Umbilical cord (tissue), 2 donors: ENCODE measurements around the gene FAM174C. TPM values are rescaled to one million over a fixed set of nuclear protein-coding genes. Genes with fewer than 3 reads are reported as not detected.
A peak's percentile ranks its signal among the peaks of the same experiment; 100 is the strongest.
"Not testable (repeated sequence)": the region's sequence is repeated elsewhere in the genome, so short reads cannot be mapped to it uniquely, and the experiment has no call there.

ENCODE experiments used
- DNase-seq: peaks from one replicate; pipeline ENCODE4 v3.0.0-alpha.2; 2015; ENCODE audit warnings: low spot score
- total RNA-seq: library from RNA; depleted of rRNA; stranded (reverse); fragments of >200 nt; gene quantifications from one replicate; pipeline ENCODE4 v1.2.3, GENCODE V29; 2014; ENCODE audit warnings: low replicate concordance; ENCODE audit not compliant: insufficient read depth

FAM174C gene
- total RNA-seq, 1 donor from 2014 or later = 1.7 TPM

GRCh38 chr19:1317274-1318003, 42.1 kb downstream of the FAM174C start:
- DNase-seq = no peak

- DNase-seq = no peak
These were observed 43.5 kb downstream of the FAM174C start for GRCh38 chr19:1318678-1319471.

- DNase-seq = not testable (repeated sequence)
These were observed 44.9 kb downstream of the FAM174C start for GRCh38 chr19:1320282-1320650.

- DNase-seq = no peak
These were observed 46.2 kb downstream of the FAM174C start for GRCh38 chr19:1321539-1321938.

GRCh38 chr19:1322198-1322981, 47.1 kb downstream of the FAM174C start:
- no peak for DNase-seq

- DNase-seq = no peak
These were observed 49.0 kb downstream of the FAM174C start for GRCh38 chr19:1324249-1324805.

GRCh38 chr19:1324806-1325567, 49.7 kb downstream of the FAM174C start:
- peak; percentile 81 for DNase-seq

- no peak for DNase-seq
These were observed 50.4 kb downstream of the FAM174C start for GRCh38 chr19:1325568-1326294.

- no peak for DNase-seq
These were observed 51.8 kb downstream of the FAM174C start for GRCh38 chr19:1327125-1327524.

Other genes with a start within 250 kb of the FAM174C start
- gene CNN2, start 248.9 kb upstream of the FAM174C start, total RNA-seq = 120 TPM
- gene ABCA7, start 235.4 kb upstream of the FAM174C start, total RNA-seq = 2.2 TPM
- 15.6 TPM for gene ARHGAP45, start 208.4 kb upstream of the FAM174C start, total RNA-seq
- gene POLR2E, start 180.2 kb upstream of the FAM174C start, total RNA-seq = 42.6 TPM
- gene GPX4, start 171.5 kb upstream of the FAM174C start, total RNA-seq = 169 TPM
- gene SBNO2, start 101.3 kb upstream of the FAM174C start, total RNA-seq = 21.7 TPM
- gene STK11, start 69.8 kb upstream of the FAM174C start, total RNA-seq = 60.4 TPM
- not detected for gene CBARP, start 37.5 kb upstream of the FAM174C start, total RNA-seq
- 24.8 TPM for gene ATP5F1D, start 33.8 kb upstream of the FAM174C start, total RNA-seq
- 16.6 TPM for gene MIDN, start 26.9 kb upstream of the FAM174C start, total RNA-seq
- 319 TPM for gene CIRBP, start 6.2 kb upstream of the FAM174C start, total RNA-seq
- not detected for gene EFNA2, start 10.3 kb downstream of the FAM174C start, total RNA-seq
- gene NDUFS7, start 108.4 kb downstream of the FAM174C start, total RNA-seq = 29.1 TPM
- gene GAMT, start 126.0 kb downstream of the FAM174C start, total RNA-seq = 13.7 TPM
- gene DAZAP1, start 132.1 kb downstream of the FAM174C start, total RNA-seq = 30.8 TPM
- 212 TPM for gene RPS15, start 162.9 kb downstream of the FAM174C start, total RNA-seq
- 0.72 TPM for gene APC2, start 174.6 kb downstream of the FAM174C start, total RNA-seq
- gene C19orf25, start 203.7 kb downstream of the FAM174C start, total RNA-seq = 22.9 TPM
- gene PCSK4, start 214.8 kb downstream of the FAM174C start, total RNA-seq = 1.9 TPM
- 1.4 TPM for gene REEP6, start 215.7 kb downstream of the FAM174C start, total RNA-seq
- gene ADAMTSL5, start 237.5 kb downstream of the FAM174C start, total RNA-seq = 5.1 TPM
- not detected for gene PLK5, start 248.5 kb downstream of the FAM174C start, total RNA-seq